PFSK-1 (cell line): Measurements from ENCODE around the gene ABCB1.

Experiments used
- FOXP2 ChIP-seq: optimal IDR thresholded peaks from 2 replicates; pipeline ENCODE3; 2011; ENCODE audit warnings: borderline replicate concordance, control low read depth, inconsistent platforms; ENCODE audit not compliant: insufficient read depth; ENCODE audit errors: extremely low read length, extremely low read depth
- POLR2AphosphoS5 ChIP-seq: IDR thresholded peaks from 2 replicates; pipeline ENCODE4 v1.6.1; 2012; ENCODE audit warnings: low read depth, mild to moderate bottlenecking, control low read depth, low read length, moderate library complexity
- SIN3A ChIP-seq: IDR thresholded peaks from 2 replicates; pipeline ENCODE4 v1.6.1; 2012; ENCODE audit warnings: mild to moderate bottlenecking, low read length, moderate library complexity, borderline replicate concordance; ENCODE audit not compliant: insufficient read depth
- TAF1 ChIP-seq: IDR thresholded peaks from 2 replicates; pipeline ENCODE4 v1.6.1; 2012; ENCODE audit warnings: low read length, control low read depth, borderline replicate concordance; ENCODE audit not compliant: insufficient read depth
- TF ChIP-seq, protein P1 (sequence below), 2 experiments: IDR thresholded peaks; 2 replicates each; pipeline versions ENCODE4 v1.6.1 to v1.8.0; 2011 to 2012; ENCODE audit warnings: low read depth in 2 of 2, low read length in 2 of 2, control low read depth in 1 of 2, inconsistent platforms in 1 of 2, mild to moderate bottlenecking in 1 of 2, moderate library complexity in 1 of 2; ENCODE audit not compliant: insufficient read depth in 1 of 2

DNA sequence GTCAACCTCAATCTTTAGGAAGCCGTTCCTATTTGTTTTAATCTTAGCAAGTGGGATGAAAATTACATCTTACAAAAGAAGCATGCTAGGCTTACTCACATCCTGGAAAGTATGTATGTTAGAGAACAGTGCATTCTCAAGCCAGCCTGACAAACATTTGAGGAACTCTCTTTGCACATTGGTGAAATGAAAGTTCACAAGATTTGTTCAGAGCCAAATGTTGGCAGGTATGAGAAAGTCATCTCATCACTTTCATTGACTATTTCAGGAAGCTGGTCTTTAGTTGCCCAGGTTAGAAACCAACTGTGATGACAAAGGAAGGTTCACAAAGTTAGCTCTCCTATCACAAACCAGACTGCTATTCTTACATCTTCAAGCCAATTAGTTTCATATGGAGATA, 57.1 kb downstream of the ABCB1 start:
- TF ChIP-seq POLR2AphosphoS5: no peak
- no peak for TF ChIP-seq SIN3A
- TF ChIP-seq, protein P1, sequence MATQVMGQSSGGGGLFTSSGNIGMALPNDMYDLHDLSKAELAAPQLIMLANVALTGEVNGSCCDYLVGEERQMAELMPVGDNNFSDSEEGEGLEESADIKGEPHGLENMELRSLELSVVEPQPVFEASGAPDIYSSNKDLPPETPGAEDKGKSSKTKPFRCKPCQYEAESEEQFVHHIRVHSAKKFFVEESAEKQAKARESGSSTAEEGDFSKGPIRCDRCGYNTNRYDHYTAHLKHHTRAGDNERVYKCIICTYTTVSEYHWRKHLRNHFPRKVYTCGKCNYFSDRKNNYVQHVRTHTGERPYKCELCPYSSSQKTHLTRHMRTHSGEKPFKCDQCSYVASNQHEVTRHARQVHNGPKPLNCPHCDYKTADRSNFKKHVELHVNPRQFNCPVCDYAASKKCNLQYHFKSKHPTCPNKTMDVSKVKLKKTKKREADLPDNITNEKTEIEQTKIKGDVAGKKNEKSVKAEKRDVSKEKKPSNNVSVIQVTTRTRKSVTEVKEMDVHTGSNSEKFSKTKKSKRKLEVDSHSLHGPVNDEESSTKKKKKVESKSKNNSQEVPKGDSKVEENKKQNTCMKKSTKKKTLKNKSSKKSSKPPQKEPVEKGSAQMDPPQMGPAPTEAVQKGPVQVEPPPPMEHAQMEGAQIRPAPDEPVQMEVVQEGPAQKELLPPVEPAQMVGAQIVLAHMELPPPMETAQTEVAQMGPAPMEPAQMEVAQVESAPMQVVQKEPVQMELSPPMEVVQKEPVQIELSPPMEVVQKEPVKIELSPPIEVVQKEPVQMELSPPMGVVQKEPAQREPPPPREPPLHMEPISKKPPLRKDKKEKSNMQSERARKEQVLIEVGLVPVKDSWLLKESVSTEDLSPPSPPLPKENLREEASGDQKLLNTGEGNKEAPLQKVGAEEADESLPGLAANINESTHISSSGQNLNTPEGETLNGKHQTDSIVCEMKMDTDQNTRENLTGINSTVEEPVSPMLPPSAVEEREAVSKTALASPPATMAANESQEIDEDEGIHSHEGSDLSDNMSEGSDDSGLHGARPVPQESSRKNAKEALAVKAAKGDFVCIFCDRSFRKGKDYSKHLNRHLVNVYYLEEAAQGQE (IDR thresholded peaks at IDR 0.05; ENCODE audit: insufficient read depth in 1 of 2, low read depth in 2 of 2, low read length in 2 of 2): no peak
- TF ChIP-seq TAF1: no peak
- no peak for TF ChIP-seq FOXP2
